MM.1S (cell line): ENCODE data around the gene COP1.

Source experiments
- DNase-seq: peaks from one replicate; pipeline ENCODE4 v3.0.0-alpha.2; 2015
- H2AFZ ChIP-seq: fragments of 300-600 bp; sonication (generic); 2 replicates; pipeline ENCODE4 v1.6.0; 2016; ENCODE audit warnings: antibody characterized with exemption, low read length
- H3F3A ChIP-seq: fragments of 300-600 bp; sonication (generic); 2 replicates; pipeline ENCODE4 v1.6.1; 2016; ENCODE audit warnings: mild to moderate bottlenecking, antibody characterized with exemption, low read length, moderate library complexity, mixed read lengths; ENCODE audit not compliant: insufficient read depth
- H3K27ac ChIP-seq: fragments of 300-600 bp; sonication (generic); 2 replicates; pipeline ENCODE4 v1.5.1; 2016; ENCODE audit warnings: mild to moderate bottlenecking, low read length
- H3K27me3 ChIP-seq: fragments of 300-600 bp; sonication (generic); replicated peaks from 2 replicates; pipeline ENCODE4 v1.6.0; 2016; ENCODE audit warnings: low read length; ENCODE audit not compliant: insufficient read depth
- H3K36me3 ChIP-seq: fragments of 300-600 bp; sonication (generic); replicated peaks from 2 replicates; pipeline ENCODE4 v1.6.1; 2016; ENCODE audit warnings: mild to moderate bottlenecking, low read length, mixed read lengths; ENCODE audit not compliant: insufficient read depth
- H3K4me1 ChIP-seq: fragments of 300-600 bp; sonication (generic); 2 replicates; pipeline ENCODE4 v1.6.1; 2016; ENCODE audit warnings: low read length, mixed read lengths
- H3K4me2 ChIP-seq: fragments of 300-600 bp; sonication (generic); 2 replicates; pipeline ENCODE4 v1.6.0; 2016; ENCODE audit warnings: low read depth, low read length
- H3K4me3 ChIP-seq: fragments of 300-600 bp; sonication (generic); 2 replicates; pipeline ENCODE4 v1.5.1; 2016; ENCODE audit warnings: low read length, mixed read lengths
- H3K79me2 ChIP-seq: fragments of 300-600 bp; sonication (generic); 2 replicates; pipeline ENCODE4 v1.6.1; 2016; ENCODE audit warnings: mixed run types, low read length, mixed read lengths
- H3K9ac ChIP-seq: fragments of 300-600 bp; sonication (generic); 2 replicates; pipeline ENCODE4 v1.6.1; 2016; ENCODE audit warnings: low read length, mixed read lengths
- H3K9me2 ChIP-seq: fragments of 300-600 bp; sonication (generic); replicated peaks from 2 replicates; pipeline ENCODE4 v1.6.1; 2016; ENCODE audit warnings: mild to moderate bottlenecking, low read length, mixed read lengths; ENCODE audit not compliant: insufficient read depth
- H3K9me3 ChIP-seq: fragments of 300-600 bp; sonication (generic); replicated peaks from 2 replicates; pipeline ENCODE4 v1.6.1; 2016; ENCODE audit warnings: mild to moderate bottlenecking, low read length, mixed read lengths; ENCODE audit not compliant: insufficient read depth
- H4K20me1 ChIP-seq: fragments of 300-600 bp; sonication (generic); 2 replicates; pipeline ENCODE4 v1.6.1; 2016; ENCODE audit warnings: mild to moderate bottlenecking, low read length, moderate library complexity, mixed read lengths; ENCODE audit not compliant: insufficient read depth
- CTCF ChIP-seq: fragments of 300-600 bp; sonication (generic); IDR thresholded peaks from 2 replicates; pipeline ENCODE4 v1.5.1; 2016; ENCODE audit warnings: antibody characterized with exemption, low read length, mixed read lengths
- EZH2 ChIP-seq: fragments of 300-600 bp; sonication (generic); optimal IDR thresholded peaks from 2 replicates; pipeline ENCODE3; 2017; ENCODE audit warnings: low read depth, mild to moderate bottlenecking, antibody characterized with exemption, low read length, mixed read lengths
- EZH2phosphoT487 ChIP-seq: fragments of 300-600 bp; sonication (generic); IDR thresholded peaks from 2 replicates; pipeline ENCODE4 v1.6.1; 2018; ENCODE audit warnings: antibody characterized with exemption, low read length

Gene COP1

GRCh38 chr1:176177764-176178163 is 29.3 kb downstream of the COP1 start:
- no peaks in the 10 kb centered on the region for H3K36me3 ChIP-seq
- 0 out of 2 replicates have a peak overlapping the region, but pooled peaks have one; percentile 8 for H3K4me2 ChIP-seq

GRCh38 chr1:176174108-176174507 is 33.0 kb downstream of the COP1 start:
- H3K36me3 ChIP-seq: no peaks in the 10 kb centered on the region

More at GRCh38 chr1:176177764-176178163, 29.3 kb downstream of the COP1 start:
- no peaks in the 10 kb centered on the region for H3F3A ChIP-seq
- no peaks in the 10 kb centered on the region for H4K20me1 ChIP-seq
- H3K27ac ChIP-seq: peak overlapping the region; percentile 3; the same call in 1 of the 2 replicates
- H3K79me2 ChIP-seq: peaks cover 73% of the 10 kb centered on the region
- H3K4me3 ChIP-seq: no peak overlapping the region
- H3K9ac ChIP-seq: no peak overlapping the region
- no peak overlapping the region for H2AFZ ChIP-seq
- H3K4me1 ChIP-seq: peaks cover 6% of the 10 kb centered on the region
- H3K27me3 ChIP-seq: no peaks in the 10 kb centered on the region
- no peaks in the 10 kb centered on the region for H3K9me2 ChIP-seq
- no peaks in the 10 kb centered on the region for H3K9me3 ChIP-seq
- peak; percentile 14 for DNase-seq
- TF ChIP-seq CTCF (no peak), EZH2phosphoT487 (no peak), EZH2 (no peak)

GRCh38 chr1:176172215-176172614 is 34.9 kb downstream of the COP1 start:
- H3K4me3 ChIP-seq: no peak overlapping the region
- no peak for TF ChIP-seq CTCF
- TF ChIP-seq EZH2phosphoT487: no peak
- no peak for TF ChIP-seq EZH2
- no peak overlapping the region for H3K27ac ChIP-seq
- H3K4me1 ChIP-seq: no peaks in the 10 kb centered on the region
- no peaks in the 10 kb centered on the region for H4K20me1 ChIP-seq
- peaks cover 40% of the 10 kb centered on the region for H3K79me2 ChIP-seq
- no peaks in the 10 kb centered on the region for H3F3A ChIP-seq
- DNase-seq: no peak
- H3K9ac ChIP-seq: no peak overlapping the region
- no peaks in the 10 kb centered on the region for H3K36me3 ChIP-seq
- H3K9me3 ChIP-seq: no peaks in the 10 kb centered on the region
- H3K4me2 ChIP-seq: no peak overlapping the region
- H2AFZ ChIP-seq: no peak overlapping the region
- H3K27me3 ChIP-seq: no peaks in the 10 kb centered on the region
- H3K9me2 ChIP-seq: no peaks in the 10 kb centered on the region

More at GRCh38 chr1:176174108-176174507, 33.0 kb downstream of the COP1 start:
- no peak for TF ChIP-seq EZH2phosphoT487
- no peak for TF ChIP-seq EZH2
- no peak for TF ChIP-seq CTCF
- no peak for DNase-seq
- Histone ChIP-seq H3K9ac (no peak overlapping the region), H3K4me1 (peaks cover 6% of the 10 kb centered on the region), H3K79me2 (peaks cover 45% of the 10 kb centered on the region), H3K9me2 (no peaks in the 10 kb centered on the region), H3K4me2 (no peak overlapping the region), H4K20me1 (no peaks in the 10 kb centered on the region), H3F3A (no peaks in the 10 kb centered on the region), H3K4me3 (no peak overlapping the region), H3K27me3 (no peaks in the 10 kb centered on the region), H2AFZ (no peak overlapping the region), H3K27ac (no peak overlapping the region), H3K9me3 (no peaks in the 10 kb centered on the region)
